Measurements from ENCODE around the gene CARS1.

Gene CARS1

DNA sequence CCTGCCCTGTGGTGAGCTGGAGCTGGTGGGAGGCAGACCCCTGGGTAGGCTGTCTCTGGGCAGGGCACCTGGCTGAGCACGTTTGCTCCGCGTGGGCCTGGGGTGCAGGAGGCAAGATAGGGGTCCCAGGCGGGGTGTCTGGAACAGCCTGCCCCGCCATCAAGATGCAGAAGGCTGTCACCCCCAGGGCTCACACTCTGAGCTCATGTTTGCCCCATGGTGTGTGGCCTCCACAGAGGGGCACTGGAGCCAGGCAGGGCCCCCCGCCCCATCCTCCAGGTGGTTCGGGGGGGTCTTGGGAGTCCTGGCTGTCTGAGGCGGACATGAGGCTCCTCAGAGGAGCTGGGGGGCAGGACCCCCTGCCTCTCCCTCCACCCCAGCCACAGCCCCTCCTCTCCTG, 28.9 kb upstream of the CARS1 start:
- no peak for TF ChIP-seq FOXP2 (optimal IDR thresholded peaks at IDR 0.05; ENCODE audit: borderline replicate concordance, extremely low read depth, extremely low read length, insufficient read depth)
- TF ChIP-seq POLR2AphosphoS5 (IDR thresholded peaks at IDR 0.05; ENCODE audit: low read depth, low read length) = no peak
- TF ChIP-seq SIN3A (IDR thresholded peaks at IDR 0.05; ENCODE audit: borderline replicate concordance, insufficient read depth, low read length) = no peak
- TF ChIP-seq, protein P1, sequence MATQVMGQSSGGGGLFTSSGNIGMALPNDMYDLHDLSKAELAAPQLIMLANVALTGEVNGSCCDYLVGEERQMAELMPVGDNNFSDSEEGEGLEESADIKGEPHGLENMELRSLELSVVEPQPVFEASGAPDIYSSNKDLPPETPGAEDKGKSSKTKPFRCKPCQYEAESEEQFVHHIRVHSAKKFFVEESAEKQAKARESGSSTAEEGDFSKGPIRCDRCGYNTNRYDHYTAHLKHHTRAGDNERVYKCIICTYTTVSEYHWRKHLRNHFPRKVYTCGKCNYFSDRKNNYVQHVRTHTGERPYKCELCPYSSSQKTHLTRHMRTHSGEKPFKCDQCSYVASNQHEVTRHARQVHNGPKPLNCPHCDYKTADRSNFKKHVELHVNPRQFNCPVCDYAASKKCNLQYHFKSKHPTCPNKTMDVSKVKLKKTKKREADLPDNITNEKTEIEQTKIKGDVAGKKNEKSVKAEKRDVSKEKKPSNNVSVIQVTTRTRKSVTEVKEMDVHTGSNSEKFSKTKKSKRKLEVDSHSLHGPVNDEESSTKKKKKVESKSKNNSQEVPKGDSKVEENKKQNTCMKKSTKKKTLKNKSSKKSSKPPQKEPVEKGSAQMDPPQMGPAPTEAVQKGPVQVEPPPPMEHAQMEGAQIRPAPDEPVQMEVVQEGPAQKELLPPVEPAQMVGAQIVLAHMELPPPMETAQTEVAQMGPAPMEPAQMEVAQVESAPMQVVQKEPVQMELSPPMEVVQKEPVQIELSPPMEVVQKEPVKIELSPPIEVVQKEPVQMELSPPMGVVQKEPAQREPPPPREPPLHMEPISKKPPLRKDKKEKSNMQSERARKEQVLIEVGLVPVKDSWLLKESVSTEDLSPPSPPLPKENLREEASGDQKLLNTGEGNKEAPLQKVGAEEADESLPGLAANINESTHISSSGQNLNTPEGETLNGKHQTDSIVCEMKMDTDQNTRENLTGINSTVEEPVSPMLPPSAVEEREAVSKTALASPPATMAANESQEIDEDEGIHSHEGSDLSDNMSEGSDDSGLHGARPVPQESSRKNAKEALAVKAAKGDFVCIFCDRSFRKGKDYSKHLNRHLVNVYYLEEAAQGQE (IDR thresholded peaks at IDR 0.05; ENCODE audit: insufficient read depth in 1 of 2, low read depth in 2 of 2, low read length in 2 of 2) = no peak
- TF ChIP-seq TAF1 (IDR thresholded peaks at IDR 0.05; ENCODE audit: borderline replicate concordance, insufficient read depth, low read length) = no peak

DNA sequence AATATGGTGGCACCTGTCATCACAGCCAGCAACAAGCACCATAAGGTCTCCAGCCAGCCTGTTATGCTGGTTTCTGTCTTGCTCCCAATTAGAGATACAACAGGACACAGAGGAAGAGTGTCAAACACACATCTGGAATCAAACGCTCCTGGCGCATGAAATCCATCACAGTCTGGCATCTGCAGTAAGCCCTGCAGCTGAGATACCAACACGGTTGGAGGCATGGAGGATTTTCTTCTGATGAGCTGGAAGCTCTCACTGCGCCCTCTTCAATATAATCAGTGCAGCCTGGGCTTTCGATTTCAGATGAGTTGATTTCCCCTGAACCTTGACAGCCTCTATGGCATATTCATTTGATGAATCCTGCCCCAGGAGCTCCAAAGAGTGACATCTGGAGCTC, 27.8 kb upstream of the CARS1 start:
- TF ChIP-seq FOXP2 (optimal IDR thresholded peaks at IDR 0.05; ENCODE audit: borderline replicate concordance, extremely low read depth, extremely low read length, insufficient read depth) (no peak), TAF1 (IDR thresholded peaks at IDR 0.05; ENCODE audit: borderline replicate concordance, insufficient read depth, low read length) (no peak), SIN3A (IDR thresholded peaks at IDR 0.05; ENCODE audit: borderline replicate concordance, insufficient read depth, low read length) (no peak), POLR2AphosphoS5 (IDR thresholded peaks at IDR 0.05; ENCODE audit: low read depth, low read length) (no peak)
- TF ChIP-seq, protein P1 (IDR thresholded peaks at IDR 0.05; ENCODE audit: insufficient read depth in 1 of 2, low read depth in 2 of 2, low read length in 2 of 2) = no peak

DNA sequence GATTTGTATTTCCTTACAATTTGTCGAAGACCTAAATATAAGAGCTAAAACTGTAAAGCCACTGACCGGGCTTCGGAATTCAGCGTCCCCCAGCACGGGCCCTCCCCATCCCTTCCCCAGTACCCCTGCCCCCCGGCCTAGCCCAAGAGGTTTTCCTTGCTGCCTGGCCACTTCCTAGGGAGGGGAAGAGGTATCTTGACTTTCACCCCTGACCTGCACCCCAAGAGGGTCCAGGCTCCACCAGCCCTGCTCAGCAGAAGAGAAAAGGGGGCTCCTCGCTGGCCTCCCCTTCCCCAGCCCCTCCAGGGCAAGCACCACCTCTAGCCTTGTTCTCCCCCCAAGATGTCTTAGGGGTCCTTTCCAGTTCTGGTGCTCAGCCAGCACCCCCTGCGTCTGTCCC, 26.1 kb upstream of the CARS1 start:
- TF ChIP-seq TAF1 (IDR thresholded peaks at IDR 0.05; ENCODE audit: borderline replicate concordance, insufficient read depth, low read length) (no peak), SIN3A (IDR thresholded peaks at IDR 0.05; ENCODE audit: borderline replicate concordance, insufficient read depth, low read length) (no peak), POLR2AphosphoS5 (IDR thresholded peaks at IDR 0.05; ENCODE audit: low read depth, low read length) (no peak), FOXP2 (optimal IDR thresholded peaks at IDR 0.05; ENCODE audit: borderline replicate concordance, extremely low read depth, extremely low read length, insufficient read depth) (no peak)
- TF ChIP-seq, protein P1 (IDR thresholded peaks at IDR 0.05; ENCODE audit: insufficient read depth in 1 of 2, low read depth in 2 of 2, low read length in 2 of 2) = no peak

DNA sequence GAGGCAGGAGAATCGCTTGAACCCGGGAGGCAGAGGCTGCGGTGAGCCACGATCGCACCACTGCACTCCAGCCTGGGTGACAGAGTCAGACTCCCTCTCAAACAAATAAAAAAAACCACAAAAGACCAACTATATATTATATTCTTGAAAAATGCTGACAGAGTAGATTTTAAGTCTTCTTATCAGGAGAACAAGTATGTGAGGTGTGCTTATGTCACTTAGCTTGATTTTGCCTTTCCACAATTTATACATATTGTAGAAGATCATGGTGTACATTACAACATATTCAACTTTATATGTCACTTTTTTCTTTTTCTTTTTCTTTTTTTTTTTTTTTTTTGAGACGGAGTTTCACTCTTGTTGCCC, 24.1 kb upstream of the CARS1 start:
- no peak for TF ChIP-seq POLR2AphosphoS5 (IDR thresholded peaks at IDR 0.05; ENCODE audit: low read depth, low read length)
- TF ChIP-seq FOXP2 (optimal IDR thresholded peaks at IDR 0.05; ENCODE audit: borderline replicate concordance, extremely low read depth, extremely low read length, insufficient read depth) = no peak
- TF ChIP-seq, protein P1 (IDR thresholded peaks at IDR 0.05; ENCODE audit: insufficient read depth in 1 of 2, low read depth in 2 of 2, low read length in 2 of 2) = no peak
- TF ChIP-seq TAF1 (IDR thresholded peaks at IDR 0.05; ENCODE audit: borderline replicate concordance, insufficient read depth, low read length) = no peak
- no peak for TF ChIP-seq SIN3A (IDR thresholded peaks at IDR 0.05; ENCODE audit: borderline replicate concordance, insufficient read depth, low read length)
